Lower leg skin (tissue), 3 donors: ENCODE results near the gene SLC44A5.

Experiments
- CTCF ChIP-seq, 3 donors: fragments of 450-650 bp; IDR thresholded peaks; one replicate each; pipeline ENCODE4 v1.5.1; 2016; ENCODE audit warnings: antibody characterized with exemption in 3 of 3, mild to moderate bottlenecking in 3 of 3, moderate library complexity in 2 of 3
- POLR2A ChIP-seq, 2 donors: fragments of 450-650 bp; IDR thresholded peaks; one replicate each; pipeline ENCODE4 v1.6.1; 2016 to 2017; ENCODE audit warnings: antibody characterized with exemption in 2 of 2, mild to moderate bottlenecking in 1 of 2, moderate library complexity in 1 of 2

DNA sequence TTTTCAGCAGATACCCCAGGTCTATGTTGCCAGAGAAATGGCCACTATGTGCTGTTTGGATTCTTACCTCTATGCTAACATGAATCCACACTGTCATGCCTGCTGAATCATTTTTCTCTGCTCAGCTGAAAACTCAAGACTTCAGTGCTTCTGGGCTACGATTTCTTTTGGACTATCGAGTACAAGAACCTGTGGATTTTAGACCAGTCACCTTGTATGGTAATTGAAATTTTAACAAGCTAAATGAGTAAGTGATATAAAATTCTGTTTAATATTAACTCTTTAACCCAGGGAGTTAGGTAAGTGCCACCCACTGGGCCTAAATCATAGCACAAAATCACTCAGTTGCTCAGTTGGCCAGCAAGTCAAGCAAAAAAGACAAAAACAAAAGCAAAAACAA lies 440.9 kb downstream of the SLC44A5 start:
- TF ChIP-seq CTCF (IDR thresholded peaks at IDR 0.05) (no peak), POLR2A (IDR thresholded peaks at IDR 0.05) (no peak)
